ENCODE measurements around the gene ZFP1. TPM values are rescaled to one million over a fixed set of nuclear protein-coding genes. Genes with fewer than 3 reads are reported as not detected.
"Not testable (repeated sequence)": the region's sequence is repeated elsewhere in the genome, so short reads cannot be mapped to it uniquely, and the experiment has no call there.

The ZFP1 gene
- total RNA-seq, 1 donor from 2014 or later: 29.4 TPM

GRCh38 chr16:75112734-75113491 lies 35.4 kb upstream of the ZFP1 start:
- DNase-seq (ENCODE audit: low spot score): peak; percentile 26

GRCh38 chr16:75113541-75114121 lies 34.7 kb upstream of the ZFP1 start:
- no peak for DNase-seq (ENCODE audit: low spot score)

GRCh38 chr16:75114179-75114945 lies 34.0 kb upstream of the ZFP1 start:
- no peak for DNase-seq (ENCODE audit: low spot score)

- no peak for DNase-seq (ENCODE audit: low spot score)
These were observed 33.1 kb upstream of the ZFP1 start for GRCh38 chr16:75114946-75115825.

- peak; percentile 62 for DNase-seq (ENCODE audit: low spot score)
These were observed 32.0 kb upstream of the ZFP1 start, which contains the start of gene LDHD for GRCh38 chr16:75116081-75116910. Gene LDHD, minus strand, starts transcription at chr16:75116780. Its CDS starts 60 bp downstream, at chr16:75116720.

- no peak for DNase-seq (ENCODE audit: low spot score)
These were observed 31.4 kb upstream of the ZFP1 start for GRCh38 chr16:75116911-75117245.

GRCh38 chr16:75118943-75119539 lies 29.3 kb upstream of the ZFP1 start:
- DNase-seq (ENCODE audit: low spot score): no peak

- DNase-seq (ENCODE audit: low spot score): no peak
These were observed 28.1 kb upstream of the ZFP1 start for GRCh38 chr16:75120253-75120652.

GRCh38 chr16:75121949-75122568 lies 26.3 kb upstream of the ZFP1 start:
- no peak for DNase-seq (ENCODE audit: low spot score)

- no peak for DNase-seq (ENCODE audit: low spot score)
These were observed 25.7 kb upstream of the ZFP1 start for GRCh38 chr16:75122609-75123008.

GRCh38 chr16:75127713-75128415 lies 20.5 kb upstream of the ZFP1 start:
- no peak for DNase-seq (ENCODE audit: low spot score)

GRCh38 chr16:75129421-75130149 lies 18.7 kb upstream of the ZFP1 start:
- DNase-seq (ENCODE audit: low spot score): not testable (repeated sequence)

- no peak for DNase-seq (ENCODE audit: low spot score)
These were observed 18.1 kb upstream of the ZFP1 start for GRCh38 chr16:75130150-75130771.

GRCh38 chr16:75131081-75131480 lies 17.2 kb upstream of the ZFP1 start:
- no peak for DNase-seq (ENCODE audit: low spot score)

GRCh38 chr16:75138233-75138632 lies 10.1 kb upstream of the ZFP1 start:
- no peak for DNase-seq (ENCODE audit: low spot score)

- no peak for DNase-seq (ENCODE audit: low spot score)
These were observed 9.7 kb upstream of the ZFP1 start for GRCh38 chr16:75138636-75139035.

GRCh38 chr16:75139498-75139897 lies 8.8 kb upstream of the ZFP1 start:
- no peak for DNase-seq (ENCODE audit: low spot score)

- no peak for DNase-seq (ENCODE audit: low spot score)
These were observed 4.4 kb upstream of the ZFP1 start for GRCh38 chr16:75143941-75144340.

All from umbilical cord (tissue), 2 donors.